ENCODE results near the gene PCDH10.

- TF ChIP-seq CTCF (IDR thresholded peaks at IDR 0.05) (no peak), POLR2A (IDR thresholded peaks at IDR 0.05) (no peak)
Observed at GRCh38 chr4:133148690-133149363, at the start of gene PCDH10.
